Measurements from ENCODE around the gene NCKIPSD. TPM values are rescaled to one million over a fixed set of nuclear protein-coding genes. Genes with fewer than 3 reads are reported as not detected.

The NCKIPSD gene
- polyA plus RNA-seq, 1 of the 3 experiments (the other 2 are of a cell fraction), result 20.4 TPM

GRCh38 chr3:48687220-48687678 is 1.5 kb upstream of the NCKIPSD start:
- no peak overlapping the region for H3K9ac ChIP-seq

DNA sequence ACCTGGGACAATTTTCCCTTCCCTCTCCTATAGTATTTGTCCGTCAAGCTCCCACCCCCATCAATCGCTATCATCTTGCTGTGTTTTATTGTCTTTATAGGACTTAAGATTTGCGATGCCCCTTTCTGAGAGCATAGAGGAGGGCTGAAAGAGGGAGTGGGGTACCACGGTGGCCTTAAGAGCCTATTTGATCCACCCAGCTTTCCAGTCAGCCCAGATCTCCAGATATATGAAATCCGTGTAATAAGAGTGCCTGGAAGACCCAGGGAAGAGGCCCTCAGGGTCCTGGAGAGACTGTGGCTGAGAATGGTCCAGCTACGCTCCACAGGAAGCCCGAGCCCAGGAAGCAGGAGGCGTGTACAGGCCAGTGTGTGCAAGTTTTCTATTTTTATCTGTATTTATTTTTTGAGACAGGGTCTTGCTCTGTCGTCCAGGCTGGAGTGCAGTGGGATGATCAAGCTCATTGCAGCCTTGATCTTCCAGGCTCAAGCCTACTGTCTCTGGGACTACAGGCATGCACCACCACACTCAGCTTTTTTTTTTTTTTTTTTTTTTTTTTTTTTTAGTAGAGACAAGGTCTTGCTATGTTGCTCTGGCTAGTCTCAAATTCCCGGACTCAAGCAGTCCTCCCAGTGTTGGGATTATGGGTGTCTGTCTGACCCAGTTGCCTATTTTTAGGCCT is 964 bp upstream of the NCKIPSD start:
- H3K9me3 ChIP-seq, result no peaks in the 10 kb centered on the region
- POLR2A ChIA-PET, result interaction anchor here (1.0 to 1.1 kb wide), 3 partner anchors 17 to 79 kb away, joined by 4 to 5 read pairs (median 5); partner anchors contain the start of gene IP6K2
- CTCF ChIA-PET, result interaction anchor here (0.6 to 2.9 kb wide), 20 partner anchors 9 to 336 kb away, joined by 3 to 20 read pairs (median 4); partner anchors contain the start of genes CELSR3, IP6K2, NDUFAF3 and SLC26A6
- no peak overlapping the region for H2AFZ ChIP-seq (ENCODE audit: low read depth)
- WGBS (ENCODE audit: low lambda C conversion rate), result 76% methylated on average over 10 of the region's 10 CpGs
- TF ChIP-seq PBX3 (IDR thresholded peaks at IDR 0.05) (no peak), RCOR1 (IDR thresholded peaks at IDR 0.05; ENCODE audit: low read length) (no peak)
- H3K4me1 ChIP-seq (ENCODE audit: control insufficient read depth in 1 of 2, insufficient read depth in 2 of 2, low read depth in 1 of 2, low read length in 1 of 2), result peaks cover 20 to 47% of the 10 kb centered on the region in 2 experiments
- H3K27ac ChIP-seq (ENCODE audit: low read depth in 2 of 2, low read length in 1 of 2), result peak overlapping the region; percentile 22 to 76; a peak in 3 of 4 replicates
- H3K79me2 ChIP-seq (ENCODE audit: insufficient read depth), result peaks cover 43% of the 10 kb centered on the region
- DNase-seq, result peak; percentile 30
- H3K9ac ChIP-seq, result no peak overlapping the region
- H3K27me3 ChIP-seq (ENCODE audit: insufficient read depth), result no peaks in the 10 kb centered on the region
- H3K36me3 ChIP-seq (replicated peaks in 1 of 2; ENCODE audit: control insufficient read depth in 1 of 2, insufficient read depth in 2 of 2, low read length in 1 of 2), result peaks cover 29 to 49% of the 10 kb centered on the region in 2 experiments
- H3K9me2 ChIP-seq, result no peaks in the 10 kb centered on the region
- H4K20me1 ChIP-seq (ENCODE audit: insufficient read depth), result peaks cover 41% of the 10 kb centered on the region
- H3K4me3 ChIP-seq (ENCODE audit: low read depth in 2 of 2, low read length in 1 of 2), result no peak overlapping the region
- H3K4me2 ChIP-seq, result 0 out of 2 replicates have a peak overlapping the region, but pooled peaks have one; percentile 99
- peaks cover 21% of the 10 kb centered on the region for H3F3A ChIP-seq (replicated peaks; ENCODE audit: insufficient read depth)

More at GRCh38 chr3:48687220-48687678, 1.5 kb upstream of the NCKIPSD start:
- peaks cover 20 to 47% of the 10 kb centered on the region in 2 experiments for H3K4me1 ChIP-seq (ENCODE audit: control insufficient read depth in 1 of 2, insufficient read depth in 2 of 2, low read depth in 1 of 2, low read length in 1 of 2)
- ChIA-PET POLR2A (no interaction called here), CTCF (interaction anchor here (0.9 to 2.9 kb wide), 14 partner anchors 11 to 335 kb away, joined by 3 to 20 read pairs (median 4); partner anchors contain the start of genes CELSR3, IP6K2, NDUFAF3 and SLC26A6)
- peaks cover 46% of the 10 kb centered on the region for H4K20me1 ChIP-seq (ENCODE audit: insufficient read depth)
- peaks cover 26% of the 10 kb centered on the region for H3F3A ChIP-seq (replicated peaks; ENCODE audit: insufficient read depth)
- H3K27me3 ChIP-seq (ENCODE audit: insufficient read depth), result no peaks in the 10 kb centered on the region
- TF ChIP-seq RXRA (IDR thresholded peaks at IDR 0.05; ENCODE audit: borderline replicate concordance, low read depth) (no peak), NFIC (IDR thresholded peaks at IDR 0.05; ENCODE audit: borderline replicate concordance) (no peak), RCOR1 (IDR thresholded peaks at IDR 0.05; ENCODE audit: low read length) (no peak), FOSL2 (IDR thresholded peaks at IDR 0.05; ENCODE audit: borderline replicate concordance, low read depth) (no peak), JUND (IDR thresholded peaks at IDR 0.05) (no peak), TAF1 (IDR thresholded peaks at IDR 0.05; ENCODE audit: borderline replicate concordance, low read depth, low read length) (no peak), NRF1 (IDR thresholded peaks at IDR 0.05; ENCODE audit: low read depth, low read length) (no peak), TEAD4 (IDR thresholded peaks at IDR 0.05; ENCODE audit: borderline replicate concordance, insufficient read depth) (no peak), PBX3 (IDR thresholded peaks at IDR 0.05) (no peak), MXI1 (IDR thresholded peaks at IDR 0.05; ENCODE audit: low read depth, low read length) (no peak), GABPA (IDR thresholded peaks at IDR 0.05; ENCODE audit: low read depth) (no peak), CHD2 (IDR thresholded peaks at IDR 0.05; ENCODE audit: low read length, partially characterized antibody) (no peak)
- TF ChIP-seq, protein P1, sequence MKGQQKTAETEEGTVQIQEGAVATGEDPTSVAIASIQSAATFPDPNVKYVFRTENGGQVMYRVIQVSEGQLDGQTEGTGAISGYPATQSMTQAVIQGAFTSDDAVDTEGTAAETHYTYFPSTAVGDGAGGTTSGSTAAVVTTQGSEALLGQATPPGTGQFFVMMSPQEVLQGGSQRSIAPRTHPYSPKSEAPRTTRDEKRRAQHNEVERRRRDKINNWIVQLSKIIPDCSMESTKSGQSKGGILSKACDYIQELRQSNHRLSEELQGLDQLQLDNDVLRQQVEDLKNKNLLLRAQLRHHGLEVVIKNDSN (IDR thresholded peaks at IDR 0.05; ENCODE audit: borderline replicate concordance, low read depth), result no peak
- no peak for DNase-seq
- H3K4me3 ChIP-seq (ENCODE audit: low read depth in 2 of 2, low read length in 1 of 2), result no peak overlapping the region
- peaks cover 48% of the 10 kb centered on the region for H3K79me2 ChIP-seq (ENCODE audit: insufficient read depth)
- no peak overlapping the region for H3K4me2 ChIP-seq
- H3K9me2 ChIP-seq, result no peaks in the 10 kb centered on the region
- peaks cover 33 to 46% of the 10 kb centered on the region in 2 experiments for H3K36me3 ChIP-seq (replicated peaks in 1 of 2; ENCODE audit: control insufficient read depth in 1 of 2, insufficient read depth in 2 of 2, low read length in 1 of 2)
- no peak overlapping the region for H3K27ac ChIP-seq (ENCODE audit: low read depth in 2 of 2, low read length in 1 of 2)
- 42% methylated on average over 3 of the region's 3 CpGs for WGBS (ENCODE audit: low lambda C conversion rate)
- no peak overlapping the region for H2AFZ ChIP-seq (ENCODE audit: low read depth)
- no peaks in the 10 kb centered on the region for H3K9me3 ChIP-seq
